K562 (cell line): ENCODE measurements around the gene TBC1D2B. TPM values are rescaled to one million over a fixed set of nuclear protein-coding genes. Genes with fewer than 3 reads are reported as not detected.

Experiments used
- ATAC-seq: fragments of 200-7000 bp; cut with Tn5 transposase; 3 replicates; pipeline ENCODE4 v1.9.1; 2020; ENCODE audit warnings: moderate library complexity
- BruUV-seq: library from RNA; stranded (reverse); fragments of 400-500 nt; replicated peaks from 2 replicates; lab custom pipeline; 2021; lab: Mats Ljungman, UMichigan
- CTCF ChIA-PET: fragments of 300-600 bp; formaldehyde crosslinking; extraction: SDS; loops from one replicate; lab custom pipeline; 2021; ENCODE audit warnings: low intra/inter-chr PET ratio; lab: Yijun Ruan, JAX
- POLR2A ChIA-PET: fragments of 300-600, 350-650 bp; sonication (Branson Sonifier 250); formaldehyde crosslinking; extraction: SDS; loops from one replicate; lab custom pipeline; 2021; ENCODE audit warnings: antibody characterized with exemption, inconsistent platforms; lab: Yijun Ruan, JAX
- DNase-seq, 4 experiments: peaks; one replicate each; pipeline versions ENCODE4 v3.0.0 to v3.0.0-alpha.2; 2011 to 2018; ENCODE audit warnings: low spot score in 3 of 4, mixed read lengths in 3 of 4; ENCODE audit errors: extremely low read depth in 1 of 4
- FAIRE-seq: peaks from 2 replicates; lab custom pipeline; 2011; peaks lifted over from hg19 to GRCh38; lab: Jason Lieb, UNC
- H2AFZ ChIP-seq: 2 replicates; pipeline ENCODE4 v1.6.0; 2011; ENCODE audit warnings: low read depth, low read length, control low read depth, inconsistent platforms
- H3K27ac ChIP-seq: fragments of 200-600 bp; 3 replicates; pipeline ENCODE4 v1.8.0; 2011; ENCODE audit warnings: low read depth, mild to moderate bottlenecking, control low read depth, inconsistent platforms, low read length, moderate library complexity, mixed read lengths; ENCODE audit errors: extremely low read depth
- H3K27me3 ChIP-seq, 2 experiments: fragments of 300-600 bp in 1 of 2; 2 replicates in 1 of 2; 3 replicates in 1 of 2; pipeline versions ENCODE4 v1.6.0 to v1.8.0; 2011; ENCODE audit warnings: inconsistent platforms in 2 of 2, low read length in 2 of 2, mild to moderate bottlenecking in 1 of 2, mixed read lengths in 1 of 2, moderate library complexity in 1 of 2; ENCODE audit not compliant: control insufficient read depth in 2 of 2, insufficient read depth in 2 of 2
- H3K36me3 ChIP-seq: fragments of 300-600 bp; 3 replicates; pipeline ENCODE4 v1.8.0; 2011; ENCODE audit warnings: mild to moderate bottlenecking, low read length, inconsistent platforms; ENCODE audit not compliant: control insufficient read depth, insufficient read depth
- H3K4me1 ChIP-seq, 2 experiments: fragments of 200-600 bp in 1 of 2; replicated peaks in 1 of 2; 2 replicates in 1 of 2; 3 replicates in 1 of 2; pipeline versions ENCODE4 v1.5.1 to v1.8.0; 2011; ENCODE audit warnings: inconsistent platforms in 2 of 2, low read length in 2 of 2, mild to moderate bottlenecking in 1 of 2, mixed read lengths in 1 of 2, moderate library complexity in 1 of 2; ENCODE audit not compliant: control insufficient read depth in 2 of 2, insufficient read depth in 2 of 2
- H3K4me2 ChIP-seq: 2 replicates; pipeline ENCODE4 v1.6.1; 2011; ENCODE audit warnings: low read length, control low read depth, inconsistent platforms, mixed read lengths; ENCODE audit not compliant: insufficient read depth
- H3K4me3 ChIP-seq: fragments of 200-600 bp; sonication (generic), shearing (Covaris generic); 2 replicates; pipeline ENCODE4 v1.5.1; 2016; ENCODE audit warnings: control low read depth, inconsistent platforms
- H3K79me2 ChIP-seq: fragments of 200-600 bp; 3 replicates; pipeline ENCODE4 v1.8.0; 2011; ENCODE audit warnings: low read length, inconsistent platforms; ENCODE audit not compliant: control insufficient read depth, insufficient read depth
- H3K9ac ChIP-seq, 2 experiments: 2 replicates each; pipeline versions ENCODE4 v1.6.0 to v1.6.1; 2011; ENCODE audit warnings: low read depth in 2 of 2, low read length in 2 of 2, control low read depth in 1 of 2, inconsistent platforms in 1 of 2, mild to moderate bottlenecking in 1 of 2, mixed read lengths in 1 of 2; ENCODE audit not compliant: insufficient read depth in 1 of 2
- H3K9me1 ChIP-seq: one replicate; pipeline ENCODE4 v1.6.0; 2011; ENCODE audit warnings: inconsistent platforms, mild to moderate bottlenecking, low read length, moderate library complexity; ENCODE audit not compliant: control insufficient read depth, insufficient read depth
- H3K9me3 ChIP-seq: replicated peaks from 2 replicates; pipeline ENCODE4 v1.5.1; 2011; ENCODE audit warnings: low read depth, low read length, inconsistent platforms; ENCODE audit not compliant: control insufficient read depth, insufficient read depth
- H4K20me1 ChIP-seq: replicated peaks from 2 replicates; pipeline ENCODE4 v1.6.1; 2011; ENCODE audit warnings: low read length, inconsistent platforms, mixed read lengths; ENCODE audit not compliant: control insufficient read depth, insufficient read depth
- EP300 ChIP-seq: IDR thresholded peaks from 2 replicates; pipeline ENCODE4 v1.6.1; 2012; ENCODE audit warnings: low read length, improper control_type of control experiment
- HOMEZ ChIP-seq: fragments of 250-450 bp; sonication (Bioruptor Pico); IDR thresholded peaks from 2 replicates; pipeline ENCODE4 v1.4.0; 2020; ENCODE audit warnings: mild to moderate bottlenecking, moderate library complexity
- JUND ChIP-seq, 2 experiments: IDR thresholded peaks; 2 replicates in 1 of 2; 3 replicates in 1 of 2; pipeline ENCODE4 v1.6.1; 2011; ENCODE audit warnings: borderline replicate concordance in 2 of 2, low read depth in 2 of 2, low read length in 2 of 2, improper control_type of control experiment in 1 of 2, missing biosample characterization in 1 of 2, missing genetic modification characterization in 1 of 2, missing genetic modification reagents in 1 of 2
- MGA ChIP-seq: fragments of 450-650 bp; IDR thresholded peaks from 2 replicates; pipeline ENCODE4 v1.6.1; 2016; ENCODE audit warnings: mild to moderate bottlenecking, moderate library complexity
- PHF21A ChIP-seq: fragments of 450-650 bp; IDR thresholded peaks from 2 replicates; pipeline ENCODE4 v1.6.1; 2017; ENCODE audit warnings: low read depth, borderline replicate concordance
- SMC3 ChIP-seq: conservative IDR thresholded peaks from 2 replicates; pipeline ENCODE4 v1.6.1; 2011; ENCODE audit warnings: low read depth, low read length, improper control_type of control experiment; ENCODE audit not compliant: insufficient read depth
- ZNF780A ChIP-seq: fragments of 250-450 bp; sonication (Bioruptor Pico); IDR thresholded peaks from 2 replicates; pipeline ENCODE4 v1.5.0; 2021; ENCODE audit warnings: mild to moderate bottlenecking
- WGBS: fragments of 100-300 bp; shearing (Covaris generic); methylation state at CpG from one replicate; pipeline ENCODE4 v1.1.6; 2016; ENCODE audit warnings: low coverage, mixed read lengths; ENCODE audit not compliant: insufficient coverage; ENCODE audit errors: missing lambda C conversion rate; 5-methylcytosine and 5-hydroxymethylcytosine counted together
- in situ Hi-C: fragments of 300-500 bp; cut with MboI; formaldehyde crosslinking; loops from 4 replicates; pipeline ENCODE4 v1.15.0; 2018; ENCODE audit warnings: inconsistent platforms, mixed read lengths
- intact Hi-C: fragments of 100-400 bp; cut with micrococcal nuclease; formaldehyde crosslinking; loops from 2 replicates; pipeline ENCODE4 v1.14.2; 2022
- polyA plus RNA-seq, 8 experiments: library from polyadenylated mRNA; depleted of rRNA in 4 of 8; stranded (reverse) in 5 of 8; unstranded in 3 of 8; fragments of >200 nt; fragmentation: Nextera tagmentation in 2 of 8; fragmentation: Illumina TruSeq in 1 of 8; extraction: Ambion mirVana in 2 of 8; extraction: Trizol in 1 of 8; gene quantifications; 2 replicates each; pipeline versions ENCODE4 v1.2.1 to v1.2.3, GENCODE V29; 2011 to 2014; ENCODE audit warnings: inconsistent platforms in 1 of 8, missing spikeins in 1 of 8
- total RNA-seq, 7 experiments: library from RNA; depleted of rRNA in 6 of 7; stranded (reverse); fragments of >200 nt in 6 of 7; fragmentation: Illumina TruSeq in 2 of 7; extraction: Trizol in 2 of 7; gene quantifications; 2 replicates each; pipeline versions ENCODE4 v1.2.1 to v1.2.3, GENCODE V29; 2011 to 2021; ENCODE audit warnings: low replicate concordance in 1 of 7

TBC1D2B gene
- total and polyA plus RNA-seq, 9 of the 15 experiments (the other 6 are each of a cell fraction or from before 2014, with no cell fraction given): 0.15 to 16.3 (median 8.9) TPM

- intact Hi-C loops: no loop called here
- no peak overlapping the region for H2AFZ ChIP-seq
- CTCF ChIA-PET: interaction anchor here (1.2 kb wide), 1 partner anchor 141 kb away, joined by 4 read pairs; no protein-coding TSS in a partner anchor
- DNase-seq (peak; percentile 24 to 66 (median 56)), ATAC-seq (peak; percentile 68; the same call in 2 of the 3 replicates), FAIRE-seq (peak; percentile 26)
- H3K4me2 ChIP-seq: no peak overlapping the region
- WGBS: 5% methylated on average over 4 of the region's 4 CpGs
- H3K4me3 ChIP-seq: no peak overlapping the region
- H3K79me2 ChIP-seq: no peaks in the 10 kb centered on the region
- no peak overlapping the region for H3K9ac ChIP-seq
- H3K36me3 ChIP-seq: no peaks in the 10 kb centered on the region
- H4K20me1 ChIP-seq: no peaks in the 10 kb centered on the region
- H3K9me3 ChIP-seq: no peaks in the 10 kb centered on the region
- BruUV-seq: no TSS peak
- in situ Hi-C loops: no loop called here
- H3K27ac ChIP-seq: no peak overlapping the region
- POLR2A ChIA-PET: interaction anchor here (0.9 kb wide), 1 partner anchor 124 kb away, joined by 3 read pairs; no protein-coding TSS in a partner anchor
- H3K9me1 ChIP-seq: no peaks in the 10 kb centered on the region
- H3K4me1 ChIP-seq: no peaks in the 10 kb centered on the region
- H3K27me3 ChIP-seq: peaks cover 5 to 6% of the 10 kb centered on the region in 2 experiments; a peak in 2 of 5 replicates
- TF ChIP-seq EP300 (0 out of 2 replicates have a peak, but pooled peaks have one; percentile 10), HOMEZ (CRISPR knock-in tag) (no peak), PHF21A (no peak), SMC3 (0 out of 2 replicates have a peak, but pooled peaks have one; percentile 17), JUND (IDR thresholded peaks at IDR 0.05; ENCODE audit: borderline replicate concordance, low read depth, low read length) (no peak), JUND (tag; IDR thresholded peaks at IDR 0.05; ENCODE audit: borderline replicate concordance, low read depth, low read length) (no peak), MGA (no peak), ZNF780A (no peak)
These were observed 110.8 kb downstream of the TBC1D2B start for GRCh38 chr15:77966540-77967234.
